Activated CD4-positive, CD25-positive, alpha-beta regulatory T cell (primary cell): ENCODE measurements around the gene LRRC27.
"Not testable (repeated sequence)": the region's sequence is repeated elsewhere in the genome, so short reads cannot be mapped to it uniquely, and the experiment has no call there.

Experiments
- DNase-seq, 4 experiments: peaks; one replicate each; lab custom pipeline; 2025; lab: John Stamatoyannopoulos, UW

The LRRC27 gene

GRCh38 chr10:132331601-132332432 is at the start of gene LRRC27:
Gene LRRC27, plus strand, starts transcription at chr10:132332193. Its CDS starts 1,332 bp downstream, at chr10:132333525.
- peak; percentile 99 to 100 (median 100) for DNase-seq

DNA sequence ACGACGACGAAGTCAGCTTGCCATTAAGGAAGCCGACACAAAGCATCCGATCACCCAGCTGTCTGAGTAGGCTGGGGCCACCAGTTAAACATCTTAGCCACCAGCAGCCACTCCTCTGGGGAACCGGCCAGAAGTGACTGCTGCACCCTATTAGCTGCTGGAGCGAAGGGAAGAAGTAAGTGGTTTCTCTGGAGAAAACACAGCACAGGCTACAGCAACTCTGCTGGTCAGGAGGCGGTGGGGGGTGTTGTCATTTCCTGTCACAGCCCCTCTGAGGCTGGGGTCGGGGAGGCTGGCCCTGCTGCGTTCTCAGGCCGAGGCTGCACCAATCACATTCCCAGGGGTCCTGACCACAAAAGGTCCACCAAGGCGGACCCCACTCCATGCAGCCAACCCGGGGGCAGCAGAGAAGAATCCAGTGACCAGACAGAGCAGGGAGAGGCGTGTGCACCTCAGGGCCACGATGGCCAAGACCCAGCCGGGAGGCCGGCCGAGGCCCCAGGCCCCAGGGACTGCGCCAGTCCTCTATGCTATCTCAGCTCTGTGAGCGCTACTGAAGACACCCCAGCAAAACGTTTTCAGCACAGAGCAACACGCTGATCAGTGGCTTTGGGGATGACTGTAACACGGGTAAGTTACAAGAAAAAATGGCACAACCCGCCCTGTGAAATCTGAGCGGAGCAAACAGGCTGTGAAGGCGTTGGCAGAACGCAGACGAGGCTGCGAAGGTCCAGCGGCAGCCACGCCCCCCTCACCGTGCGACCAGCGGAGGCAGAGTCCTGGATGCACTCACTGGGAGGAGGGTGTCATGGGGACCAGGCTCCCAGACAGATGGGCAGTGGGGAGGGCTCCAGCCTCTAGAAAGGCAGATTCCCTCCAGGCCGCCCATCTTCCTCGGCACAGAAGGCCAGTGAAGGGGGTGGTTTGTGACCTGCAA is 49.1 kb upstream of the LRRC27 start:
- no peak for DNase-seq

GRCh38 chr10:132283604-132284382 is 48.2 kb upstream of the LRRC27 start:
- no peak for DNase-seq

DNA sequence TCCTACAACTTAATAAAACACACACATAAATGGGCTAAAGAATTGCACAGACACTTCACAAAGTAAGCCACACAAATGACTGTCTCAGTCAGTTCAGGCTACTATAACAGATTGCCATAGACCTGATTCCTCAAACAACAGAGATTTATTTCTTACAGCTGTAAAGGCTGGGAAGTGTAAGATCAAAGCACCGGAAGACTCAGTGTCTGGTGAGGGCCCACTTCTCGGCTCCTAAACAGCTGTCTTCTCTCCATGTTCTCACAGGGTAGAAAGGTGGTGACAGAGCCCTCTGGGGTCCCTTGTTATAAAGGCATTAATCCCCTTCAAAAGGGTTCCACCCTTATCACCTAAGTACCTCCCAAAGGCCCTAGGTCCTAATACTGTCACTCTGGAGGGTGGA is 42.6 kb upstream of the LRRC27 start:
- no peak for DNase-seq

GRCh38 chr10:132290631-132291030 is 41.4 kb upstream of the LRRC27 start:
- DNase-seq = no peak

GRCh38 chr10:132291826-132292225 is 40.2 kb upstream of the LRRC27 start:
- DNase-seq = no peak

DNA sequence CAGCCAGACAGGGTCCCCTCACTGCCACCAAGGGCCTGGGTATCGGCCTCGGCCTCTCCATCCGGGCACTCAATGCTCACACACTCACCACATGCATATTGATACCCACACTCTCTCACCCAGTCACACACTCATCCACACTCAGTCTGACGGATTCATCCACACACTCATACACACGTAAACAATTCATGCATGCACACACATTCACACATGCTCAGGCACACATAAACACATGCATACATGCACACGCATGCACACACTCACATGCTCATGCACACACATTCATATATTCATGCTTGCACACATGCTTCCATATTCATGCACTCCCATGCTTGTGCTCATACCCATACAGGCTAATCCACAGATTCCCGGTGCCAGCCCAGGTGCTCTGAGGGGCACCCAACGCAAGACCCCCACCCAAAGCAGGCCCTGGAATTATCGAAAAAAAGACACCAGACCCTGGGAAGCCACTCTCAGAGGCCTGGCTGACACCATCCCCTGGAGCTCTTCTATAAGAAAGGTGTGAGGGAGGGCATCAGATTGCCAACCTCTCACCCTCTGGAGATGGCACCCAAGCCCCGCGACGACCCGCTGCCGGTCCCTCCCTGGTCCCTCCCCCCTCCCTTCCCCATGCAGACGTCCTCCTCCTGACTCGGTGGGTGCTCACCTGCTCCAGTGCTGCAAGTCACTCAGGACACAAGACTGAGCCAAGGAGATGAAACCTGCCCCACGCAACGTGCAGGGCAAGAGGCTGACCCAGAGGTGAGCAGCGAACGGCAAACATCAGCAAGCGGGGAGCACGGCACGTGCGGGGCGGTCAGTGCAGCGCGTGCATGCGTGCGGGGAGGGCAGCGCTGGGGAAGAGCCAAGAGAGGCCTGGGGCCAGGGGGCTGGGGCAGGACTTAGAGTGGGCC is 39.4 kb upstream of the LRRC27 start:
- no peak for DNase-seq

GRCh38 chr10:132293201-132293812 is 38.7 kb upstream of the LRRC27 start:
- DNase-seq = no peak

DNA sequence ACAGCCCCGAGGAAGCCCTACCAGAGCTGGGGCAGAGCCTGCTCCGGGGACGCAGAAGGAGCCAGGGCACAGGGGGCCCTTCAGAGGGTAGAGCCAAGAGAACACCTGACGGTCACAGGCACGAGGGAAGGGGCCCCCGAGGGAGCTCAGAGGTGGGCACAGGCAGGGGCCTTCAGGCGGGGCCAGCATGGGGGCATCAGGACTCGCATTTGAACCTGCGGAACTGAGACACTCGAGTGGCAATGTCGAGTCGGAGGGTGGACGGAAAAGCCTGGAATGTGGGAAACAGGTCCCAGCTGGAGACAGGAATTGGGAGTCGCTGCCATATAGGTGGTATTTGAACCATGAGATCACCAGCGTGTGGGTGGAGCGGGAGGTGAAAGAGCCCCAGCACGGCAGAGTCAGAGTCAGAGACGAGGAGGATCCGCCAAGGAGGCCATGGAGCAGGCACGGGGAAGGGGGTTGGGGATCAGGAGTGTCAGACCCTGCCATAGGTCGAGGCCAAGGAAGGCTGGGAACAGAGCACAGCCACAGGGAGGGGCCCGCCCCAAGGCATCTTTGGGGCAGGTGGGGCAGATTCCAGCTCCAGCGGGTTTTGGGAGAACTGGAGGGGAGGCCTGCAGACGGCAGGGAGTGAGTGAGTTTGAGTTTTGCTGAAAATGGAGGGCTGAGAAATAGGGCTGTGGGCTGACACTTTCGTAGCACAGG is 38.0 kb upstream of the LRRC27 start:
- no peak for DNase-seq

DNA sequence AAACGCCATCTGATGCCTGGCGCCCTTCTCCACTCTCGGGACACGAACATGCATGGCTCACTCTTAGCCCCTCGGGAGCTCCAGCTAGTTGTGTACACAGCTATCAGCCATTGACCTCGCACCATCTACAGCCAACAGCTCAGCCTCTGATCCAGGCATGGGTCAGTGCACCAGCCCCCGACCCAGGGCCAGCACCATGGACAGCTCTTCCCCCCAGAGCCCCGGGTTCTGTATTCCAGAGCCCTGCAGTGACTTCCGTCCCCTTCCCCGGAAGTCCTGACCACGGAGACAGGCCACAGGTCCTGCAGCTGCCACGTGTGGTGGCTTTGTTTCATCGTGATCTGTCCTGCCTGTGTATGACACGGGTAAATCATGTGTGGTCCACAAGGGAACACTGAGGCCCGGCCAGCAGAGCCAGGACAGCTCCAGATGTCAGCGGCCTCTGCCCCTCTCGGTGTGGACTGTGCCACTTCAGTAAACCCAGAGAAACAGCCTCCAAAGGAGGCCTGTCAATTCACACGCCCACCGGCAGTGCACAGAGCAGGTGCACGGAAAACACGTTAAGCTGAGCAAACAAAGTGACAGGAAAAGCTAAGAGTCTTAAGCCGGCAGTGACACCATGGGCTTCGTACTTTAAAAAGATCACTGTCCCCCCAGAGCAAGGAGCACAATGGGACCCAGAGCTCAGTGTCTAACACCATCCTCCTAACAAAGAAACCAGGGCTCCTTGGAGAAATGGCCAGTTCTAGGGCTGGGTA is 37.3 kb upstream of the LRRC27 start:
- no peak for DNase-seq

GRCh38 chr10:132295481-132295880 is 36.5 kb upstream of the LRRC27 start:
- DNase-seq = not testable (repeated sequence)

GRCh38 chr10:132296666-132297443 is 35.1 kb upstream of the LRRC27 start:
- no peak for DNase-seq

DNA sequence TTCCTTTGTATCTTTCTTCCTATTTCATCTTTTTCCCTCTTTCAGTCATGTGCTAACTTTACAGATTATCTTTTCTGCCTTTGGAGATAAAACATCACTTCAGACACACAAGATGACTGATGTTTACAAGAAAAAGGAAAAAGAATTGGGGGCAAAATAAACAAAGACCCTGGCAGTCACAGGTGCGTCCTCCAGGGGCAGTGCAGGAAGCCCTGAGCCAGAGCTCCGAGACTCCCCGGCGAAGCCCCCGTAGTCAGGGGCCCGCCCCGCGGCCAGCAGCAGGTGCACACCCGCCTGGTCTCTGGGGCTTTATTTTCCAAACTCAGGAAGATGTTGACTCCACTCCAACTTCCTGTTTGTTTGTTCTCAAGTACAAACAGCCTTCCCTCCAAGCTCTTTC is 34.5 kb upstream of the LRRC27 start:
- DNase-seq = no peak

GRCh38 chr10:132298038-132298881 is 33.7 kb upstream of the LRRC27 start:
- DNase-seq = no peak

DNA sequence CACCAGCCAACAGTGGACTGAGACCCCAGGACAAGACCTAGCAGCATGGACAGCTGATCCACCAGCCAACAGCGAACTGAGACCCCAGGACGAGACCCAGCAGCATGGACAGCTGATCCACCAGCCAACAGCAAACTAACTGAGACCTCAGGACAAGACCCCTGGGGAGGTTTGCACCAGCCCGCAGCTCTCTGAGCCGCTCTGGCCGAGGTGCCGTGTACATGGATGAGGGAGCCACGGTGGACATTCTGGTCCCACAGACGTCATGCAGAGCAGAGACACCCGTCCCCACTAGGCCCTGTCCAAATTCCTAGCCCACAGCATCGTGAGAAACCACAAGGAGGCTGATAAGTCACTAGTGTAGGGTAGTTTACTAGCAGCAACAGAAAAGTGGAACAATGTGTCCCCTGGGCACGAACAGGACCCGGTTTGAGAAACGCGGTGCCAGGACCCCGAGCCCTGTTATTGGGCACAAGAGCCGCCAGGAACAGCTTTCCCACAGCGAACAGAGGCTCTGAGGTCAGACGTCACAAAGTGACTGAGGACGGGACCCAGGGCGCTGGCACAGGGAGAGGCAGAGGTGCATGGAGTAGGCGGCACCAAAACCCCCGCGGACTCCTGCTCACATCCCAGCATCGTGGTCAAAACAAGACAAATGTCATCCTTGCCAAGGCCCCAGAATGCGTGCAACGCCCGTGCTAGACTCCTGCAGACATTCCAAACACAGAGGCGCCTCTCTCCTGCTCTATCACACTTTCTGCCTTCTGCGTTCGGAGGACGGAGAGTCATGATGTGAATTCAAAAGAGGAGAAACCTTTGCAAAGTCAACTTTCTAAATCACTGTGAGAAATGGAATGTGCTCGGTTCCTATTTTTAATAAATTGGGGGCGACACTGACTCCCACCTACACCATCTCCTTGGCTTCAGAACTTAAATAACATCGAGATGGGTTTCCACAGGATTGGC is 32.3 kb upstream of the LRRC27 start:
- no peak for DNase-seq

DNA sequence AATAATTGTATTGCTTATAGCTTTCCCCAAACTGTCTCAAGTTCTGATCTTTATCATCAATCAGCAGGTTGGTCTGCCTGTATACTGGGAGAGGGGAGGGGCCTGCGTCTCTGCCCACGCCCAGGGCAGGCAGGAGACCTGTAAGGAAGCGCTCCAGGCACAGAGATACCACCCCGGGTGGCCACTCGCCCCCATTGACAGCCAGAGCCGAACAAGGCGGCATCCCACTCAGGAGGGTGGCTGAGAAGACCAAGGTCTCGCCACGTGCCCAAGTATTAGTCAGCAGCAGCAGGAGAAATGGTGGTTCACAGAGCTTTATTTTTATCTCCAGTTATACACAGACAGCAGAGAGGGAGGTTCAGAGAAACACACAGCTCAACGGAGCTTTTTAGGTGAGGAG is 31.4 kb upstream of the LRRC27 start:
- no peak for DNase-seq
